ENCODE results near the gene CD244. TPM values are rescaled to one million over a fixed set of nuclear protein-coding genes. Genes with fewer than 3 reads are reported as not detected.

The CD244 gene
- total RNA-seq, 2 donors from 2014 or later, result 0.49 to 0.58 TPM

GRCh38 chr1:160858507-160858906 lies 4.2 kb downstream of the CD244 start:
- H3K4me3 ChIP-seq, result no peak overlapping the region
- intact Hi-C loops (cut with DNase I), result no loop called here
- DNase-seq, result no peak
- peak overlapping the region; percentile 34 for H3K27ac ChIP-seq
- no peak overlapping the region for H3K9ac ChIP-seq (ENCODE audit: low read depth in 2 of 2, low read length in 2 of 2)
- H3K4me1 ChIP-seq, result no peaks in the 10 kb centered on the region
- H3K36me3 ChIP-seq, result no peaks in the 10 kb centered on the region
- H3K27me3 ChIP-seq, result no peaks in the 10 kb centered on the region
- no peaks in the 10 kb centered on the region for H3K9me3 ChIP-seq
- TF ChIP-seq CTCF (IDR thresholded peaks at IDR 0.05), result no peak

- peak; percentile 89 for DNase-seq
- H3K36me3 ChIP-seq, result no peaks in the 10 kb centered on the region
- no peaks in the 10 kb centered on the region for H3K9me3 ChIP-seq
- H3K27ac ChIP-seq, result peak overlapping the region; percentile 34
- no peaks in the 10 kb centered on the region for H3K4me1 ChIP-seq
- intact Hi-C loops (cut with DNase I), result no loop called here
- no peak overlapping the region for H3K9ac ChIP-seq (ENCODE audit: low read depth in 2 of 2, low read length in 2 of 2)
- no peak overlapping the region for H3K4me3 ChIP-seq
- no peak for TF ChIP-seq CTCF (IDR thresholded peaks at IDR 0.05)
- no peaks in the 10 kb centered on the region for H3K27me3 ChIP-seq
Measured at GRCh38 chr1:160858097-160858496, 4.6 kb downstream of the CD244 start.

GRCh38 chr1:160855181-160855981 lies 7.3 kb downstream of the CD244 start:
- no peak for DNase-seq
- H3K36me3 ChIP-seq, result no peaks in the 10 kb centered on the region
- H3K9ac ChIP-seq (ENCODE audit: low read depth in 2 of 2, low read length in 2 of 2), result no peak overlapping the region
- H3K4me3 ChIP-seq, result no peak overlapping the region
- H3K9me3 ChIP-seq, result no peaks in the 10 kb centered on the region
- TF ChIP-seq CTCF (IDR thresholded peaks at IDR 0.05), result no peak
- no peaks in the 10 kb centered on the region for H3K4me1 ChIP-seq
- intact Hi-C loops (cut with DNase I), result no loop called here
- H3K27ac ChIP-seq, result no peak overlapping the region
- no peaks in the 10 kb centered on the region for H3K27me3 ChIP-seq

GRCh38 chr1:160853754-160854153 lies 8.9 kb downstream of the CD244 start:
- H3K27ac ChIP-seq, result no peak overlapping the region
- TF ChIP-seq CTCF (IDR thresholded peaks at IDR 0.05), result no peak
- H3K9ac ChIP-seq (ENCODE audit: low read depth in 2 of 2, low read length in 2 of 2), result no peak overlapping the region
- no peaks in the 10 kb centered on the region for H3K9me3 ChIP-seq
- H3K4me3 ChIP-seq, result no peak overlapping the region
- no peaks in the 10 kb centered on the region for H3K4me1 ChIP-seq
- H3K36me3 ChIP-seq, result no peaks in the 10 kb centered on the region
- intact Hi-C loops (cut with DNase I), result no loop called here
- no peaks in the 10 kb centered on the region for H3K27me3 ChIP-seq
- no peak for DNase-seq

- no peak for TF ChIP-seq CTCF (IDR thresholded peaks at IDR 0.05)
- no peaks in the 10 kb centered on the region for H3K36me3 ChIP-seq
- H3K9ac ChIP-seq (ENCODE audit: low read depth in 2 of 2, low read length in 2 of 2), result no peak overlapping the region
- no peaks in the 10 kb centered on the region for H3K9me3 ChIP-seq
- intact Hi-C loops (cut with DNase I), result no loop called here
- H3K4me1 ChIP-seq, result no peaks in the 10 kb centered on the region
- no peak for DNase-seq
- H3K27ac ChIP-seq, result no peak overlapping the region
- no peaks in the 10 kb centered on the region for H3K27me3 ChIP-seq
- H3K4me3 ChIP-seq, result no peak overlapping the region
Measured at GRCh38 chr1:160853014-160853413, 9.7 kb downstream of the CD244 start.
